Smooth muscle cell (in vitro differentiated cells): Measurements from ENCODE around the gene MPL. TPM values are rescaled to one million over a fixed set of nuclear protein-coding genes. Genes with fewer than 3 reads are reported as not detected.

Experiments used
- DNase-seq: peaks from one replicate; lab custom pipeline; 2025; ENCODE audit not compliant: unreplicated experiment; lab: John Stamatoyannopoulos, UW
- H2AFZ ChIP-seq: fragments of 200-600 bp; sonication (generic); 2 replicates; pipeline ENCODE4 v1.6.0; 2016; ENCODE audit warnings: antibody characterized with exemption, low read depth, mild to moderate bottlenecking
- H3F3A ChIP-seq: fragments of 200-600 bp; sonication (generic); 2 replicates; pipeline ENCODE4 v1.6.0; 2017; ENCODE audit warnings: antibody characterized with exemption, low read depth
- H3K27ac ChIP-seq: fragments of 200-600 bp; sonication (generic); 2 replicates; pipeline ENCODE4 v1.5.1; 2016; ENCODE audit warnings: low read depth, mild to moderate bottlenecking
- H3K27me3 ChIP-seq: fragments of 200-600 bp; sonication (generic); 2 replicates; pipeline ENCODE4 v1.6.1; 2016; ENCODE audit warnings: low read depth, mild to moderate bottlenecking
- H3K36me3 ChIP-seq: fragments of 200-600 bp; sonication (generic); 2 replicates; pipeline ENCODE4 v1.5.1; 2016; ENCODE audit warnings: low read depth
- H3K4me1 ChIP-seq: fragments of 200-600 bp; sonication (generic); 2 replicates; pipeline ENCODE4 v1.5.1; 2016; ENCODE audit warnings: low read depth
- H3K4me2 ChIP-seq: fragments of 200-600 bp; sonication (generic); 2 replicates; pipeline ENCODE4 v1.6.0; 2016; ENCODE audit warnings: mild to moderate bottlenecking
- H3K4me3 ChIP-seq: fragments of 200-600 bp; sonication (generic); 2 replicates; pipeline ENCODE4 v1.5.1; 2016; ENCODE audit warnings: mild to moderate bottlenecking
- H3K79me2 ChIP-seq: fragments of 200-600 bp; sonication (generic); 2 replicates; pipeline ENCODE4 v1.6.0; 2016; ENCODE audit warnings: low read depth, mild to moderate bottlenecking
- H3K9ac ChIP-seq: fragments of 200-600 bp; sonication (generic); 2 replicates; pipeline ENCODE4 v1.6.0; 2016; ENCODE audit warnings: low read depth
- H3K9me3 ChIP-seq: fragments of 200-600 bp; sonication (generic); replicated peaks from 2 replicates; pipeline ENCODE4 v1.5.1; 2016; ENCODE audit warnings: low read depth
- H4K20me1 ChIP-seq: fragments of 200-600 bp; sonication (generic); 2 replicates; pipeline ENCODE4 v1.6.0; 2016; ENCODE audit warnings: low read depth
- WGBS: methylation state at CpG from one replicate; pipeline ENCODE4 v1.1.7; 2016; ENCODE audit warnings: low lambda C conversion rate; 5-methylcytosine and 5-hydroxymethylcytosine counted together
- polyA plus RNA-seq: library from polyadenylated mRNA; unstranded; fragments of >200 nt; fragmentation: Nextera tagmentation; extraction: Ambion mirVana; gene quantifications from 2 replicates; pipeline ENCODE4 v1.2.1, GENCODE V29; 2016
- total RNA-seq: library from RNA; depleted of rRNA; stranded (reverse); fragments of >200 nt; gene quantifications from 2 replicates; pipeline ENCODE4 v1.2.3, GENCODE V29; 2014
- TF ChIP-seq, protein P1 (sequence below): fragments of 200-600 bp; sonication (generic); IDR thresholded peaks from 2 replicates; pipeline ENCODE4 v1.5.1; 2017; ENCODE audit warnings: borderline replicate concordance, mild to moderate bottlenecking, antibody characterized with exemption; ENCODE audit not compliant: insufficient read depth, poor library complexity, severe bottlenecking

Gene MPL
- total and polyA plus RNA-seq, 2 experiments from 2014 or later, result not detected

DNA sequence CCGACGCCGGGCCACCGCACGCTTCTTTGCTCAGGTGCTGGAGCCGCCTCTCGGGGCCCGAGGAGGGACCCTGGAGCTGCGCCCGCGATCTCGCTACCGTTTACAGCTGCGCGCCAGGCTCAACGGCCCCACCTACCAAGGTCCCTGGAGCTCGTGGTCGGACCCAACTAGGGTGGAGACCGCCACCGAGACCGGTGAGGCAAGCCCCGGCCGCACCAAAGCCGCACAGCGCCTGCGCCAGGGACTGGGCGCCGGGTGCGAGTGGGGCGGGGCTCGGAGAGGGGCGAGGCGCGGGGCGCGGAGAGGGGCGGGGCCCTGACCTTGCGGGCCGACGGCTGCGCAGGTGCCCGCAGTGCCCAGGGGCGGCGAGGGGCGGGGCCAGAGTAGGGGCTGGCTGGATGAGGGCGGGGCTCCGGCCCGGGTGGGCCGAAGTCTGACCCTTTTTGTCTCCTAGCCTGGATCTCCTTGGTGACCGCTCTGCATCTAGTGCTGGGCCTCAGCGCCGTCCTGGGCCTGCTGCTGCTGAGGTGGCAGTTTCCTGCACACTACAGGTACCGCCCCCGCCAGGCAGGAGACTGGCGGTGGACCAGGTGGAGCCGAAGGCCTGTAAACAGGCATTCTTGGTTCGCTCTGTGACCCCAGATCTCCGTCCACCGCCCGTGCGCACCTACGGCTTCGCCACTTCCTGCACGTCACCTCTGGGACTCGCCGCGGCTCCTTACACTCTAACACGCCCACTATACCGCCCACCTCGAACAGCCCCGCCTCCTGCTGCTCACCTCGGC, 11.4 kb downstream of the MPL start:
- Histone ChIP-seq H3K9me3 (no peaks in the 10 kb centered on the region), H3K79me2 (no peaks in the 10 kb centered on the region), H3K27me3 (no peaks in the 10 kb centered on the region), H4K20me1 (no peaks in the 10 kb centered on the region), H3K4me3 (peak overlapping the region; percentile 62), H3K4me2 (peak overlapping the region; percentile 95), H2AFZ (peak overlapping the region; percentile 76), H3K27ac (peak overlapping the region; percentile 71), H3K9ac (peak overlapping the region; percentile 67), H3K4me1 (peaks cover 16% of the 10 kb centered on the region), H3K36me3 (no peaks in the 10 kb centered on the region), H3F3A (peaks cover 5% of the 10 kb centered on the region)
- 3% methylated on average over 42 of the region's 72 CpGs for WGBS
- TF ChIP-seq, protein P1, sequence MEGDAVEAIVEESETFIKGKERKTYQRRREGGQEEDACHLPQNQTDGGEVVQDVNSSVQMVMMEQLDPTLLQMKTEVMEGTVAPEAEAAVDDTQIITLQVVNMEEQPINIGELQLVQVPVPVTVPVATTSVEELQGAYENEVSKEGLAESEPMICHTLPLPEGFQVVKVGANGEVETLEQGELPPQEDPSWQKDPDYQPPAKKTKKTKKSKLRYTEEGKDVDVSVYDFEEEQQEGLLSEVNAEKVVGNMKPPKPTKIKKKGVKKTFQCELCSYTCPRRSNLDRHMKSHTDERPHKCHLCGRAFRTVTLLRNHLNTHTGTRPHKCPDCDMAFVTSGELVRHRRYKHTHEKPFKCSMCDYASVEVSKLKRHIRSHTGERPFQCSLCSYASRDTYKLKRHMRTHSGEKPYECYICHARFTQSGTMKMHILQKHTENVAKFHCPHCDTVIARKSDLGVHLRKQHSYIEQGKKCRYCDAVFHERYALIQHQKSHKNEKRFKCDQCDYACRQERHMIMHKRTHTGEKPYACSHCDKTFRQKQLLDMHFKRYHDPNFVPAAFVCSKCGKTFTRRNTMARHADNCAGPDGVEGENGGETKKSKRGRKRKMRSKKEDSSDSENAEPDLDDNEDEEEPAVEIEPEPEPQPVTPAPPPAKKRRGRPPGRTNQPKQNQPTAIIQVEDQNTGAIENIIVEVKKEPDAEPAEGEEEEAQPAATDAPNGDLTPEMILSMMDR, result no peak
- peak; percentile 43 for DNase-seq

DNA sequence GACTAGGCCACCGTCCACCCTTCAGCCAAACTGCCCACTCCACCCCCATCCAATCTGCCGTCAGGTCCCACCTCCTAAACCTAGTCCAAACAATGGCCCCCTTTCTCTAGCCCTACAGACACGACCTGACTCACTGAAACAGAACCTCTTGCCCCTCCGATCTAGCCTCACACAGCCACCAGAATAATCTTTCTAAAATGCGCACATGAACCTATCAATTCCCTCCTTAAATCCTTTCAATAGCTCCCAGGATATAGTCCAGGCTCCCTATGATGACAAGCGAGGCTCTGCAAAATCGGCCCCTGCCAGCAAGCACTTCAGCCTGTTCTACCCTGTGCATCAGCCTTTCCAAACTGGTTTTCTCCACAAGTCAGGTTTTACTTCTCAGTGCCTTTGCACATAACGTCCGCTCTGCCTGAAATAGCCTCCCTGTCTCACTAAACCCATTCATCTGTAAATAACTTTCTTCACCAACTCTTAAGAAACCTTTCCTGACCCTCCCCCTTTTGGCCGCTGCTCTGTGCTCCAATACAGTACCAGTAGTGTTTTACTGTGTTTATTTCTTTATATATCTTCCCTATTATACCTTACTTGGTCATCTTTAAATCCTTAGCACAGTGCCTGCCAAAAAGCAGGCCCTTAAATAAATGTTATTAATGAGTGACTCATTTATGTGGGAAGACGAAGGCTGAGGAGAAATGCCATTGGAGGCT, 12.1 kb downstream of the MPL start:
- TF ChIP-seq, protein P1, result no peak

DNA sequence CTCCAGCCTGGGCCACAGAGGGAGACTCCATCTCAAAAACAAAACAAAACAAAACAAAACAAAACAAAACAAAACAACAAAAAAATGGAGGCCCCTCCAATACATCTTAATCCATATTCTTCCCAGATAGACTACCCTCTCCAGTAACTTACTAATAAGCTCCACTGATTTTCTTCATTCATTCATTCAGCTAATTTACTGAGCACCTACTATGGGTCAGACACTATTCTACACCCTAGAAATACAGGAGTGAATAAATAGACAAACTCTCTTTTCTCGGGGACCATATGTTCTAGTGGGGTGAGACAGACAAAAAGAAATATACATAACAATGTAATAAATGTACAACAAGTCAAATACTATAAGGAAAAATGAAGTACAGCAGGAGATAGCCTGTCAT, 13.4 kb downstream of the MPL start:
- no peak overlapping the region for H3K4me2 ChIP-seq
- no peak overlapping the region for H2AFZ ChIP-seq
- no peak for DNase-seq
- no peaks in the 10 kb centered on the region for H4K20me1 ChIP-seq
- H3K27ac ChIP-seq, result no peak overlapping the region
- H3K4me3 ChIP-seq, result no peak overlapping the region
- peaks cover 5% of the 10 kb centered on the region for H3F3A ChIP-seq
- H3K27me3 ChIP-seq, result no peaks in the 10 kb centered on the region
- TF ChIP-seq, protein P1, result no peak
- H3K36me3 ChIP-seq, result no peaks in the 10 kb centered on the region
- WGBS, result 100% methylated on average over 1 of the region's 1 CpG
- no peaks in the 10 kb centered on the region for H3K79me2 ChIP-seq
- no peak overlapping the region for H3K9ac ChIP-seq
- H3K9me3 ChIP-seq, result no peaks in the 10 kb centered on the region
- H3K4me1 ChIP-seq, result peaks cover 16% of the 10 kb centered on the region

More for the DNA sequence above, 12.1 kb downstream of the MPL start:
- DNase-seq, result no peak
- H2AFZ ChIP-seq, result peak overlapping the region; percentile 76
- WGBS, result 10% methylated on average over 10 of the region's 11 CpGs
- H3K4me2 ChIP-seq, result peak overlapping the region; percentile 95
- H3K4me3 ChIP-seq, result peak overlapping the region; percentile 62
- no peaks in the 10 kb centered on the region for H3K9me3 ChIP-seq
- no peaks in the 10 kb centered on the region for H3K36me3 ChIP-seq
- no peaks in the 10 kb centered on the region for H3K79me2 ChIP-seq
- no peaks in the 10 kb centered on the region for H4K20me1 ChIP-seq
- peak overlapping the region; percentile 71 for H3K27ac ChIP-seq
- H3K9ac ChIP-seq, result peak overlapping the region; percentile 67
- no peaks in the 10 kb centered on the region for H3K27me3 ChIP-seq
- H3F3A ChIP-seq, result peaks cover 5% of the 10 kb centered on the region
- H3K4me1 ChIP-seq, result peaks cover 16% of the 10 kb centered on the region
